Smooth muscle cell (in vitro differentiated cells): ENCODE measurements around the gene CCDC200. TPM values are rescaled to one million over a fixed set of nuclear protein-coding genes. Genes with fewer than 3 reads are reported as not detected.
"Not testable (repeated sequence)": the region's sequence is repeated elsewhere in the genome, so short reads cannot be mapped to it uniquely, and the experiment has no call there.

Experiments
- DNase-seq: peaks from one replicate; lab custom pipeline; 2025; ENCODE audit not compliant: unreplicated experiment; lab: John Stamatoyannopoulos, UW
- H2AFZ ChIP-seq: fragments of 200-600 bp; sonication (generic); 2 replicates; pipeline ENCODE4 v1.6.0; 2016; ENCODE audit warnings: antibody characterized with exemption, low read depth, mild to moderate bottlenecking
- H3F3A ChIP-seq: fragments of 200-600 bp; sonication (generic); 2 replicates; pipeline ENCODE4 v1.6.0; 2017; ENCODE audit warnings: antibody characterized with exemption, low read depth
- H3K27ac ChIP-seq: fragments of 200-600 bp; sonication (generic); 2 replicates; pipeline ENCODE4 v1.5.1; 2016; ENCODE audit warnings: low read depth, mild to moderate bottlenecking
- H3K27me3 ChIP-seq: fragments of 200-600 bp; sonication (generic); 2 replicates; pipeline ENCODE4 v1.6.1; 2016; ENCODE audit warnings: low read depth, mild to moderate bottlenecking
- H3K36me3 ChIP-seq: fragments of 200-600 bp; sonication (generic); 2 replicates; pipeline ENCODE4 v1.5.1; 2016; ENCODE audit warnings: low read depth
- H3K4me1 ChIP-seq: fragments of 200-600 bp; sonication (generic); 2 replicates; pipeline ENCODE4 v1.5.1; 2016; ENCODE audit warnings: low read depth
- H3K4me2 ChIP-seq: fragments of 200-600 bp; sonication (generic); 2 replicates; pipeline ENCODE4 v1.6.0; 2016; ENCODE audit warnings: mild to moderate bottlenecking
- H3K4me3 ChIP-seq: fragments of 200-600 bp; sonication (generic); 2 replicates; pipeline ENCODE4 v1.5.1; 2016; ENCODE audit warnings: mild to moderate bottlenecking
- H3K79me2 ChIP-seq: fragments of 200-600 bp; sonication (generic); 2 replicates; pipeline ENCODE4 v1.6.0; 2016; ENCODE audit warnings: low read depth, mild to moderate bottlenecking
- H3K9ac ChIP-seq: fragments of 200-600 bp; sonication (generic); 2 replicates; pipeline ENCODE4 v1.6.0; 2016; ENCODE audit warnings: low read depth
- H3K9me3 ChIP-seq: fragments of 200-600 bp; sonication (generic); replicated peaks from 2 replicates; pipeline ENCODE4 v1.5.1; 2016; ENCODE audit warnings: low read depth
- H4K20me1 ChIP-seq: fragments of 200-600 bp; sonication (generic); 2 replicates; pipeline ENCODE4 v1.6.0; 2016; ENCODE audit warnings: low read depth
- WGBS: methylation state at CpG from one replicate; pipeline ENCODE4 v1.1.7; 2016; ENCODE audit warnings: low lambda C conversion rate; 5-methylcytosine and 5-hydroxymethylcytosine counted together
- polyA plus RNA-seq: library from polyadenylated mRNA; unstranded; fragments of >200 nt; fragmentation: Nextera tagmentation; extraction: Ambion mirVana; gene quantifications from 2 replicates; pipeline ENCODE4 v1.2.1, GENCODE V29; 2016
- total RNA-seq: library from RNA; depleted of rRNA; stranded (reverse); fragments of >200 nt; gene quantifications from 2 replicates; pipeline ENCODE4 v1.2.3, GENCODE V29; 2014

The CCDC200 gene
- not detected in 2 replicates for total RNA-seq
- polyA plus RNA-seq = 1.1 and 4.1 TPM in 2 replicates

- not testable (repeated sequence) for H3K27ac ChIP-seq, H3K9ac ChIP-seq, H3F3A ChIP-seq, H3K4me1 ChIP-seq, H3K36me3 ChIP-seq, DNase-seq, H3K4me2 ChIP-seq, H2AFZ ChIP-seq, H4K20me1 ChIP-seq, H3K9me3 ChIP-seq, H3K27me3 ChIP-seq, H3K79me2 ChIP-seq, H3K4me3 ChIP-seq
- WGBS = no CpG with 5 or more reads among the region's 7 CpGs
Measured at GRCh38 chr17:43228020-43228782, at the start of gene CCDC200. TSS of gene CCDC200 (minus strand) at chr17:43228623. CDS start at chr17:43228554, 69 bp downstream.

DNA sequence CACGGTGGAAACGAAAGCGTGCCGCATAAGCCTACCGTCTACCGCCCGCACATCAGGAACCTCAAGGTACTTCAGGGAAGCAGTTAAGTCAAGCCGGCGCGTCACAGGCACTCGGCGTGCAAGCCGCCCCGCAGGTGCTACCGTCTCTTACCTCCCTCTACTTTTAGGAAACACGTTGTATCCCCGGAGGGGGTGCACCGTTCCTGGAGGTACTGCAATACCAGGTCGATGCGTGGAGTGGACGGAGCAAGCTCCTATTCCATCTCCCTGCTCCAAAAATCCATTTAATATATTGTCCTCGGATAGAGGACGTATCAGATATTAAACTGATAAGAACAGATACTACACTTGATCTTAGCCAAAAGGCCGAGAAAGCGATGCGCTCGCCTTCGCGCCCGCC is 44.5 kb upstream of the CCDC200 start:
- H3K36me3 ChIP-seq, H3K79me2 ChIP-seq, H3F3A ChIP-seq, H3K4me2 ChIP-seq, H3K9ac ChIP-seq, H3K4me3 ChIP-seq, H2AFZ ChIP-seq, DNase-seq, H3K27ac ChIP-seq, H4K20me1 ChIP-seq, H3K27me3 ChIP-seq, H3K9me3 ChIP-seq, H3K4me1 ChIP-seq: not testable (repeated sequence)
- WGBS = no CpG with 5 or more reads among the region's 30 CpGs

DNA sequence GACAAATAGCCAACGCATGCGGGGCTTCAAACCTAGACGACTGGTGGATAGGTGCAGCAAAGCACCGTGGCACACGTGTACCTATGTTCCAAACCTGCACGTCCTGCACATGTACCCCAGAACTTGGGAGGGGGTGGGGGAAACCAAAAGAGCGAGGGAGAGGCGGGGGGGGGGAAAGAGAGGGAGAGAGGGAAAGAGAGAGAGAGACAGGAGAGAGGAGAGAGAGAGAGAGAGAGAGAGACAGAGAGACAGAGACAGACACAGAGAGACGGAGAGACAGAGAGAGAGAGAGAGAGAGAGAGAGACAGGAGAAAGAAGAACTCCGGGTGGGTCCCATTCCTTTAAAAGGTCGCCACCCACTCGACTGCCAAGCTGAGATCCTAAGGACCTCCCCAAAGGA is 44.1 kb upstream of the CCDC200 start:
- no CpG with 5 or more reads among the region's 12 CpGs for WGBS
- not testable (repeated sequence) for H3K9ac ChIP-seq, H3K9me3 ChIP-seq, H3K4me3 ChIP-seq, DNase-seq, H2AFZ ChIP-seq, H3K27ac ChIP-seq, H3K27me3 ChIP-seq, H3F3A ChIP-seq, H3K4me1 ChIP-seq, H3K36me3 ChIP-seq, H3K79me2 ChIP-seq, H3K4me2 ChIP-seq, H4K20me1 ChIP-seq

DNA sequence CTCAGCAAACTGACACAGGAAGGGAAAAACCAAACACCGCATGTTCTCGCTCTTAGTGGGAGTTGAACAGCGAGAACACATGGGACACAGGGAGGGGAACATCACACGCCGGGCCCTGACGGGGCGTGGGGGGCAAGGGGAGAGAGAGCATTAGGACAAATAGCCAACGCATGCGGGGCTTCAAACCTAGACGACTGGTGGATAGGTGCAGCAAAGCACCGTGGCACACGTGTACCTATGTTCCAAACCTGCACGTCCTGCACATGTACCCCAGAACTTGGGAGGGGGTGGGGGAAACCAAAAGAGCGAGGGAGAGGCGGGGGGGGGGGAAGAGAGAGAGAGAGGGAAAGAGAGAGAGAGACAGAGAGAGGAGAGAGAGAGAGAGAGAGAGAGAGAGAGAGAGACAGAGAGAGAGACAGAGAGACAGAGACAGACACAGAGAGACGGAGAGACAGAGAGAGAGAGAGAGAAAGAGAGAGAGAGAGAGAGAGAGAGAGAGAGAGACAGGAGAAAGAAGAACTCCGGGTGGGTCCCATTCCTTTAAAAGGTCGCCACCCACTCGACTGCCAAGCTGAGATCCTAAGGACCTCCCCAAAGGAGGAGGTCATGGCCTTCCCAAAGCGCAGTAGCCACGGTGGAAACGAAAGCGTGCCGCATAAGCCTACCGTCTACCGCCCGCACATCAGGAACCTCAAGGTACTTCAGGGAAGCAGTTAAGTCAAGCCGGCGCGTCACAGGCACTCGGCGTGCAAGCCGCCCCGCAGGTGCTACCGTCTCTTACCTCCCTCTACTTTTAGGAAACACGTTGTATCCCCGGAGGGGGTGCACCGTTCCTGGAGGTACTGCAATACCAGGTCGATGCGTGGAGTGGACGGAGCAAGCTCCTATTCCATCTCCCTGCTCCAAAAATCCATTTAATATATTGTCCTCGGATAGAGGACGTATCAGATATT is 42.4 kb upstream of the CCDC200 start:
- not testable (repeated sequence) for H3F3A ChIP-seq, H3K9ac ChIP-seq, H3K27me3 ChIP-seq, H3K4me3 ChIP-seq, H4K20me1 ChIP-seq, DNase-seq, H3K4me1 ChIP-seq, H3K4me2 ChIP-seq, H2AFZ ChIP-seq, H3K79me2 ChIP-seq, H3K9me3 ChIP-seq, H3K36me3 ChIP-seq, H3K27ac ChIP-seq
- no CpG with 5 or more reads among the region's 43 CpGs for WGBS

DNA sequence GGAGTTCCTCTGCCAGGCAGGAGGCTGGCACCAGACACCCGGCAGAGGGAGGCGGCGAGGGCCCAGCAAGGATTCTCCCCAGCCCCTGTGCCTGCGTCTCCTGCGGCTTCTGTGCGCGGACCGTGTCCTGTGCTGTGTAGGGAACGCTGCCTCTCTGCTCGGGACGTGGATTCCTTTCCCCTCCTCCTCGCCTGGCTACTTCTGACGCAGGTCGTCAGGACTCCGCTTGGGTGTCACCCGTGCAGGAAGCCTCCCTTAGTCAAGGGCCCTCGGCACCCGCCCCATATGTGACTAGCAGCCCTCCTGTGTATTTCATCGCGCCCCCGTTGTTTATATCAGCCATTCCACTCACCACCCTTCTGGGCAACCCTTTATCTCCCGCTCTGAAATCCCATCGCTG is 18.0 kb upstream of the CCDC200 start:
- H3K79me2 ChIP-seq, H3K27me3 ChIP-seq, H3K4me2 ChIP-seq, H3K36me3 ChIP-seq, H4K20me1 ChIP-seq, H3K4me1 ChIP-seq, DNase-seq, H3K9ac ChIP-seq, H3K27ac ChIP-seq, H3F3A ChIP-seq, H2AFZ ChIP-seq, H3K9me3 ChIP-seq, H3K4me3 ChIP-seq: not testable (repeated sequence)
- 34% methylated on average over 19 of the region's 23 CpGs for WGBS

GRCh38 chr17:43240596-43241352 is 12.4 kb upstream of the CCDC200 start:
- no CpG with 5 or more reads among the region's 34 CpGs for WGBS
- not testable (repeated sequence) for H3K27me3 ChIP-seq, H4K20me1 ChIP-seq, H3K4me3 ChIP-seq, DNase-seq, H2AFZ ChIP-seq, H3K79me2 ChIP-seq, H3K36me3 ChIP-seq, H3K4me1 ChIP-seq, H3F3A ChIP-seq, H3K27ac ChIP-seq, H3K4me2 ChIP-seq, H3K9ac ChIP-seq, H3K9me3 ChIP-seq

DNA sequence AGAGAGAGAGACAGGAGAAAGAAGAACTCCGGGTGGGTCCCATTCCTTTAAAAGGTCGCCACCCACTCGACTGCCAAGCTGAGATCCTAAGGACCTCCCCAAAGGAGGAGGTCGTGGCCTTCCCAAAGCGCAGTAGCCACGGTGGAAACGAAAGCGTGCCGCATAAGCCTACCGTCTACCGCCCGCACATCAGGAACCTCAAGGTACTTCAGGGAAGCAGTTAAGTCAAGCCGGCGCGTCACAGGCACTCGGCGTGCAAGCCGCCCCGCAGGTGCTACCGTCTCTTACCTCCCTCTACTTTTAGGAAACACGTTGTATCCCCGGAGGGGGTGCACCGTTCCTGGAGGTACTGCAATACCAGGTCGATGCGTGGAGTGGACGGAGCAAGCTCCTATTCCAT is 11.2 kb upstream of the CCDC200 start:
- not testable (repeated sequence) for H3K79me2 ChIP-seq, H3K36me3 ChIP-seq, H3K4me2 ChIP-seq, H3K9ac ChIP-seq, H3K27me3 ChIP-seq, H3F3A ChIP-seq, H3K4me3 ChIP-seq, H3K27ac ChIP-seq, DNase-seq, H2AFZ ChIP-seq, H4K20me1 ChIP-seq, H3K4me1 ChIP-seq, H3K9me3 ChIP-seq
- WGBS = no CpG with 5 or more reads among the region's 26 CpGs

- H3K36me3 ChIP-seq, DNase-seq, H3K79me2 ChIP-seq, H3K27ac ChIP-seq, H4K20me1 ChIP-seq, H3K4me1 ChIP-seq, H3K4me2 ChIP-seq, H3K9me3 ChIP-seq, H3K4me3 ChIP-seq, H3K9ac ChIP-seq, H2AFZ ChIP-seq, H3F3A ChIP-seq, H3K27me3 ChIP-seq: not testable (repeated sequence)
- no CpG with 5 or more reads among the region's 31 CpGs for WGBS
Measured at GRCh38 chr17:43233877-43234276, 5.5 kb upstream of the CCDC200 start, which contains the start of gene RNU2-1. TSS of gene RNU2-1 (minus strand) at chr17:43233977.
